HG03066 (cell line): ENCODE results near the gene PEAK1.
A peak's percentile ranks its signal among the peaks of the same experiment; 100 is the strongest.

Experiments used
- ATAC-seq: cut with Tn5 transposase; IDR thresholded peaks from one replicate; pipeline ENCODE4 v1.9.1; 2021; ENCODE audit warnings: low read depth; ENCODE audit not compliant: unreplicated experiment

Gene PEAK1

GRCh38 chr15:77075528-77075927 lies 344.4 kb downstream of the PEAK1 start:
- no peak for ATAC-seq

- ATAC-seq, result no peak
These were observed 345.6 kb downstream of the PEAK1 start for GRCh38 chr15:77074350-77074749.

- ATAC-seq, result no peak
These were observed 348.3 kb downstream of the PEAK1 start for GRCh38 chr15:77071305-77072223.

- peak; percentile 88 for ATAC-seq
These were observed 349.2 kb downstream of the PEAK1 start, which contains the start of gene TSPAN3 for GRCh38 chr15:77070495-77071304. TSS of gene TSPAN3 (minus strand) at chr15:77071109. CDS start at chr15:77070954, 155 bp downstream.

GRCh38 chr15:77070180-77070494 lies 349.8 kb downstream of the PEAK1 start:
- no peak for ATAC-seq

GRCh38 chr15:77069521-77070121 lies 350.3 kb downstream of the PEAK1 start:
- no peak for ATAC-seq

GRCh38 chr15:77068633-77069032 lies 351.3 kb downstream of the PEAK1 start:
- ATAC-seq, result no peak

GRCh38 chr15:77067691-77068367 lies 352.1 kb downstream of the PEAK1 start:
- no peak for ATAC-seq

GRCh38 chr15:77066971-77067690 lies 352.8 kb downstream of the PEAK1 start:
- no peak for ATAC-seq

GRCh38 chr15:77064539-77065308 lies 355.2 kb downstream of the PEAK1 start:
- ATAC-seq, result no peak

- no peak for ATAC-seq
These were observed 355.8 kb downstream of the PEAK1 start for GRCh38 chr15:77064063-77064462.

- ATAC-seq, result no peak
These were observed 356.7 kb downstream of the PEAK1 start for GRCh38 chr15:77063249-77063648.

- no peak for ATAC-seq
These were observed 359.4 kb downstream of the PEAK1 start for GRCh38 chr15:77060546-77060945.

GRCh38 chr15:77059786-77060361 lies 360.0 kb downstream of the PEAK1 start:
- ATAC-seq, result peak; percentile 73

GRCh38 chr15:77058468-77058867 lies 361.4 kb downstream of the PEAK1 start:
- no peak for ATAC-seq

- ATAC-seq, result no peak
These were observed 362.2 kb downstream of the PEAK1 start for GRCh38 chr15:77057685-77058084.

- ATAC-seq, result no peak
These were observed 362.8 kb downstream of the PEAK1 start for GRCh38 chr15:77057072-77057471.

- ATAC-seq, result no peak
These were observed 366.2 kb downstream of the PEAK1 start for GRCh38 chr15:77053709-77054108.

GRCh38 chr15:77052556-77052955 lies 367.3 kb downstream of the PEAK1 start:
- no peak for ATAC-seq
